ENCODE measurements around the gene MYZAP. TPM values are rescaled to one million over a fixed set of nuclear protein-coding genes. Genes with fewer than 3 reads are reported as not detected.

The MYZAP gene
- total RNA-seq, 1 experiment from 2014 or later, result 0.63 TPM

DNA sequence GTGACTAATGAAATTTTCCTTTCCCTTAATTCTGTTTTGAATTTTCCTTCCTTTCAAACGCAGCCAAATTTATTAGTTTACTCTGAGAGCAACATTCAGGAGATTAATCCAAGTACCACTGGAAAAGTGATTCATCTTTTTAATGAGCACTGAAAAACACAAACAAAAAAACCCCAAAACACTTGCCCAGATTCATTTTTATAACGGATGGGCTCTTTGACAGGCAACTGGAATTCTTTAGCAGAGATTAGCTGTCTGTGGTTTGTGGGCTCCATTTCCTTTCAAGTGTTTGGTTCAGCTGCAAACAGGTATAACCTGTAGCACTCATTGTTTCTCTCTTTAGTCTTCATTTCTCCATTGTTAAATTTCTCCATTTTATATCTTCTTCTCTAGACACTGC, 111.7 kb downstream of the MYZAP start:
- Mint-ChIP-seq H3K9me3 (peaks cover 0 to 6% of the 10 kb centered on the region in 2 experiments; a peak in 1 of 5 replicates), H3K36me3 (ENCODE audit: insufficient read depth in 1 of 3, low read depth in 3 of 3) (peaks cover 0 to 3% (median 0%) of the 10 kb centered on the region in 3 experiments; a peak in 3 of 7 replicates), H3K27ac (no peak overlapping the region), H3K27me3 (ENCODE audit: low read depth) (peaks cover 68% of the 10 kb centered on the region), H3K4me3 (no peak overlapping the region), H3K4me1 (peaks cover 9 to 21% of the 10 kb centered on the region in 2 experiments)
- Histone ChIP-seq H3K79me1 (ENCODE audit: insufficient read depth, low read depth, low read length, poor library complexity, severe bottlenecking) (no peaks in the 10 kb centered on the region), H4K5ac (ENCODE audit: insufficient read length, low read depth, low read length) (no peak overlapping the region), H2BK12ac (ENCODE audit: insufficient read length, low read depth, low read length) (no peak overlapping the region), H2AFZ (ENCODE audit: low read length) (no peak overlapping the region), H3K23me2 (ENCODE audit: insufficient read length, low read depth, low read length, poor library complexity, severe bottlenecking) (peaks cover 9% of the 10 kb centered on the region), H3K4me2 (ENCODE audit: insufficient read depth, insufficient read length, low read length) (no peak overlapping the region), H3K27ac (ENCODE audit: insufficient read length, low read depth, low read length) (no peak overlapping the region), H4K20me1 (ENCODE audit: control insufficient read depth, insufficient read depth, insufficient read length) (no peaks in the 10 kb centered on the region), H2AK5ac (ENCODE audit: insufficient read length, low read length) (no peak overlapping the region), H3K4me1 (ENCODE audit: insufficient read depth, low read length) (no peaks in the 10 kb centered on the region), H3K18ac (ENCODE audit: insufficient read length, low read depth, low read length) (no peak overlapping the region), H3T11ph (ENCODE audit: low read length) (no peak overlapping the region), H3K9ac (ENCODE audit: extremely low read depth, insufficient read length, low read length) (no peak overlapping the region), H3K14ac (ENCODE audit: insufficient read depth, low read length) (no peak overlapping the region), H4K8ac (replicated peaks; ENCODE audit: insufficient read length, low read depth, low read length) (no peak overlapping the region), H3K4ac (ENCODE audit: low read depth, low read length) (no peak overlapping the region), H2BK120ac (ENCODE audit: low read depth, low read length, poor library complexity, severe bottlenecking) (no peak overlapping the region), H2BK15ac (ENCODE audit: low read depth, low read length) (no peak overlapping the region), H4K91ac (ENCODE audit: insufficient read length, low read depth, low read length) (no peak overlapping the region), H3K9me3 (ENCODE audit: control insufficient read depth, low read depth, low read length) (no peaks in the 10 kb centered on the region), H3K79me2 (ENCODE audit: insufficient read depth, low read length) (peaks cover 3% of the 10 kb centered on the region; the same call in 1 of the 2 replicates), H2BK20ac (ENCODE audit: low read depth, low read length, poor library complexity, severe bottlenecking) (no peak overlapping the region), H3K56ac (ENCODE audit: insufficient read length, low read depth, low read length) (no peak overlapping the region), H2BK5ac (ENCODE audit: insufficient read length, low read length) (no peak overlapping the region), H3K27me3 (ENCODE audit: insufficient read depth, low read length) (no peaks in the 10 kb centered on the region), H3K23ac (ENCODE audit: insufficient read length, low read depth, low read length) (no peak overlapping the region)
- WGBS (ENCODE audit: extremely low coverage, insufficient read length, low lambda C conversion rate), result no CpG with 5 or more reads among the region's 2 CpGs
- DNase-seq, result no peak
- TF ChIP-seq, protein P1, sequence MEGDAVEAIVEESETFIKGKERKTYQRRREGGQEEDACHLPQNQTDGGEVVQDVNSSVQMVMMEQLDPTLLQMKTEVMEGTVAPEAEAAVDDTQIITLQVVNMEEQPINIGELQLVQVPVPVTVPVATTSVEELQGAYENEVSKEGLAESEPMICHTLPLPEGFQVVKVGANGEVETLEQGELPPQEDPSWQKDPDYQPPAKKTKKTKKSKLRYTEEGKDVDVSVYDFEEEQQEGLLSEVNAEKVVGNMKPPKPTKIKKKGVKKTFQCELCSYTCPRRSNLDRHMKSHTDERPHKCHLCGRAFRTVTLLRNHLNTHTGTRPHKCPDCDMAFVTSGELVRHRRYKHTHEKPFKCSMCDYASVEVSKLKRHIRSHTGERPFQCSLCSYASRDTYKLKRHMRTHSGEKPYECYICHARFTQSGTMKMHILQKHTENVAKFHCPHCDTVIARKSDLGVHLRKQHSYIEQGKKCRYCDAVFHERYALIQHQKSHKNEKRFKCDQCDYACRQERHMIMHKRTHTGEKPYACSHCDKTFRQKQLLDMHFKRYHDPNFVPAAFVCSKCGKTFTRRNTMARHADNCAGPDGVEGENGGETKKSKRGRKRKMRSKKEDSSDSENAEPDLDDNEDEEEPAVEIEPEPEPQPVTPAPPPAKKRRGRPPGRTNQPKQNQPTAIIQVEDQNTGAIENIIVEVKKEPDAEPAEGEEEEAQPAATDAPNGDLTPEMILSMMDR (conservative IDR thresholded peaks at IDR 0.05), result no peak
